Myocyte (in vitro differentiated cells): Measurements from ENCODE around the gene ORMDL2. TPM values are rescaled to one million over a fixed set of nuclear protein-coding genes. Genes with fewer than 3 reads are reported as not detected.

Source experiments
- DNase-seq: peaks from one replicate; pipeline ENCODE4 v3.0.0-alpha.2; 2012; ENCODE audit warnings: low read depth
- polyA plus RNA-seq: library from polyadenylated mRNA; unstranded; fragments of >200 nt; gene quantifications from one replicate; pipeline ENCODE4 v1.2.1, GENCODE V29; 2012; ENCODE audit warnings: missing spikeins
- total RNA-seq: library from RNA; depleted of rRNA; stranded (reverse); fragments of >200 nt; gene quantifications from 2 replicates; pipeline ENCODE4 v1.2.3, GENCODE V29; 2014

ORMDL2 gene, protein sequence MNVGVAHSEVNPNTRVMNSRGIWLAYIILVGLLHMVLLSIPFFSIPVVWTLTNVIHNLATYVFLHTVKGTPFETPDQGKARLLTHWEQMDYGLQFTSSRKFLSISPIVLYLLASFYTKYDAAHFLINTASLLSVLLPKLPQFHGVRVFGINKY
- total RNA-seq: 8.8 and 12.5 TPM in 2 replicates
- polyA plus RNA-seq: 38.7 TPM

DNA sequence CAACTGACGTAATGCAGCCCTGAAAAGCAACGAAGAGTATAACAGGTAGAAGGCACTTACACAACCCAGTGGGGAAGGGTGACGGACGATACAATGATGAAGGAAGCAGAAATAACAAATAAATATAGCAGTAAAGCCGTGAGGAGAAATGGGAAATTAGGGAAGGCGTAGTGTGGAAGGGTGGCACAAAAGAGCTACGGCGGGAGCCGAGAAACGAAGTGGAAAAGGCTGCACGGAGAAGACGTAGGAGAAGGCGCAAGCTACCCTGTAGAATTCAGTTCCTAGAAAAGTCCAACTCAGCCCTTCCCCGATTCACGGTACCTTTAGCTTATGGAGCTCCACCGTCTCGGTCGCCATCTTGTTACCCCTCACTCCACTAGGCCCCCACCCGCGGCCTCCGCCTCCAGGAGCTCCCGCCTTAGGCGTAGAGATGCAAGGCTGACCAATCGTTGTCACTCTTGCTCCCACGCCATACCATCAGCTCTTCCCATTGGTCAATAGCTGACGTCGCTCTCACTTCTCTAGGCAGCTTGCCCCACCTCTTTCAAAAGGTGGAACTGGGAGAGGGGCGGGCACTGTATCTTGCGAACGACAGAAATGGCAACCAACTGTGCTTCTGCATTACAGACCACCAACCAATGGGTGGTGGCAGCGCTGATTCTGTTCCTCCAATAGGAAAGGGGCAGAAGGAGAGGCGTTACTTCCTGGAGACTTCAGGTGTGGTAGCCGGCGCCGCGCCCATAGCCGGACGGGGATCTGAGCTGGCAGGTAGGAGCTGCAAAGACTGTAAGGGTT is at the start of gene ORMDL2, which contains the start of gene SARNP:
ORMDL2 (plus strand) TSS at position 697 of the 795 bp plus-strand sequence. CDS start 959 bp downstream, outside the sequence.
SARNP (minus strand) TSS at position 380 of the 795 bp plus-strand sequence; CDS start at position 357, 23 bp downstream.
- DNase-seq: peak; percentile 100

DNA sequence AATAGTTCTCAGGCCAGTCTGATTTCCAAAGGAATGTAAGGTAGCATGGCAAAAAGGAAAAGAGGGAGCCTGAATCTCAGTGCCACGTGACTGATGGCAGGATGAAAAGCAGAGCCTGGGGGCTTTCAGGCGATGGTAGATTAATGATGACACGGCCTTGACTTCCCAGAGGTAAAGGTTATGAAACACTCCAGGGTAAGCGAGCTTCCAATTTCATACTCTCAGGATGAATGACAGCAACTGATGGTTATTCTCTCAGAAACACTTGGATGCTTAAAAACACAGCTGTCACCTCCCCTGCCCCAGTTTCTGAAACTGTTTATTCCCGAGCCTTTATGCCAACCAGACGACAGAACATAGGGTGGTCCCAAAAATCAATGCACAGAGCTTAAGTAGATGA is 46.1 kb upstream of the ORMDL2 start:
- peak; percentile 75 for DNase-seq

GRCh38 chr12:55777856-55778255 is 40.0 kb upstream of the ORMDL2 start:
- no peak for DNase-seq

DNA sequence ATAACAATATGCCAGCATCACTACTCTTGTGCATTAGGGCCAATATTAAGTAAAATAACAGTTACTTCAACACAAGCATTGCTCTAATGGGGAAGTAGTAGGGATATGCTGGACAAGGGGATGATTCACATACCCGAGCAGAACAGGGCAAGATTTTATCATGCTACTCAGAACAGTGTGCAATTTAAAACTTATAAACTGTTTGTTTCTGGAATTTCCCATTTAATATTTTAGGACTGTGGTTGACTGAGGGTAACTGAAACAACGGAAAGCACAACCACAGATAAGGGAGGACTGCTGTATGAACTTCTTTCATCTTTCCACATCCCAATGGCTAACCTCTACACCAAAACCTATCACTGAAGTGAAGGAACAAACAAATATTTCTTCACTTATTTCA is 37.2 kb upstream of the ORMDL2 start:
- DNase-seq: no peak

DNA sequence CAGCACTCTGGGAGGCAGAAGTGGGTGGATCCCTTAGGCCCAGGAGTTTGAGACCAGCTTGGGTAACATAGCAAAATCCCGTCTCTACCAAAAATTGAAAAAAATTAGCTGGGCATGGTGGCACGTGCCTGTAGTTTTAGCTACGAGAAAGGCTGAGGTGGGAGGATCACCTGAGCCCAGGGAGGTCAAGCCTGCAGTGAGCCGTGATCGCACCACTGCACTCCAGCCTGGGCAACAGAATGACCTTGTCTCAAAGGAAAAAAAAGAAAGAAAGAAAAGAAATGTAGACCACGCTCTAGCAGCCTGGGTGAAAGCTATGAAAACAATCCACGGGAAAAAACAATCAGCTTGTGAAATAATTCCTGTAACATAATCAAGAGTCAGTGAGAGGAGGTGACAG is 29.3 kb upstream of the ORMDL2 start:
- DNase-seq: no peak

GRCh38 chr12:55789171-55789570 is 28.7 kb upstream of the ORMDL2 start:
- no peak for DNase-seq

- no peak for DNase-seq
Observed at GRCh38 chr12:55789893-55790292, 27.9 kb upstream of the ORMDL2 start.

DNA sequence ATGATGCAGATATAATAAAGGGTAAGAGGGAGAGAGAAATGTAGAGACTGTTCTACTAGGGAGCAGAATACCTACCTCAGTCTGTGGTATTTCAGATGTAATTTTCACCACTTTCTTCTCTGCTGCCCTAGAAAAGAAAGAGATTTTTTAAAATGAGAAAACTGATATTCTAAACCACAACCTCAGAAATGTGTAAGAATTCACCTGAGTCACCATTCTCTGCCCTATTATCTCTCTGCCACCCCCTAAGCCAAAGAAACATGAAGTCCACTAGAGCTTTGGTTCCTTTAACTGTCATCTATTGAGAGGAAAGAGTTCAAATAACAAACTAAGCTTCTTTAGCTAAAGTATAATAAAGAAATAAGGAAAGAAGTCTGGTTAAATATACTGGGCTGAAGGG is 21.9 kb upstream of the ORMDL2 start:
- no peak for DNase-seq

GRCh38 chr12:55797068-55797467 is 20.8 kb upstream of the ORMDL2 start:
- DNase-seq: peak; percentile 53

DNA sequence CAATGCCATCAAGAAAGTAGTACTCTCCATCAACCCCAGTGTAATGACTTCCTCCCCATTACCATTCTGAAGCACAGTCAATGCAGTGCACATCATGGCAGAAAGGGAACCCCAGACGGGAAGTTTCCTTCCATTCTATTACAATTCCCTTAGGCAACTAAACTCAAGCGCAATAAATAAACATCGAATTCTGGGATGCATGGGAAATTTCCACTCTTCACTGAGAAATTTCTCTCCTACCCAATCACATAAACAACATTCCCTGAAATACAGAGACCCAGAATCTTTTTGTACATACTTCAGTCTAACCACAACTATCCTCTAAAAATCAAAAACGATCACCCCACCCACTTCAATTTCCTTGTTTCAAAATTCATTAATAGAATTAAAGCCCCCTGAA is 20.3 kb upstream of the ORMDL2 start:
- no peak for DNase-seq

GRCh38 chr12:55806982-55807381 is 10.9 kb upstream of the ORMDL2 start:
- DNase-seq: no peak

DNA sequence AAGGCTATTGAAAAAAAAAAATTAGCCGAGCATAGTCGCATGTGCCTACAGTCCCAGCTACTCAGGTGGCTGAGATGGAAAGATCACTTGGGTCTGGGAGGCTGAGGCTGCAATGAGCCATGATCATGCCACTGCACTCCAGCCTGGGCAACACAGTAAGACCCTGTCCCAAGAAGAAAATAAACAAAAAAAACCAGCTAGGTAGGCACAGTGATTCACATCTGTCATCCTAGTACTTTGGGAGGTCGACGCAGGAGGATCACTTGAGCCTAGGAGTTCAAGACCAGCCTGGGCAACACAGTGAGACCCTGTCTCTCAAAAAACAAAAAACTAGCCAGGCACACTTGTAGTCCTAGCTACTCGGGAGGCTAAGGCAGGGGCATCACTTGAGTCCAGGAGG is 8.6 kb upstream of the ORMDL2 start:
- no peak for DNase-seq

- no peak for DNase-seq
Observed at GRCh38 chr12:55812088-55812487, 5.8 kb upstream of the ORMDL2 start.

DNA sequence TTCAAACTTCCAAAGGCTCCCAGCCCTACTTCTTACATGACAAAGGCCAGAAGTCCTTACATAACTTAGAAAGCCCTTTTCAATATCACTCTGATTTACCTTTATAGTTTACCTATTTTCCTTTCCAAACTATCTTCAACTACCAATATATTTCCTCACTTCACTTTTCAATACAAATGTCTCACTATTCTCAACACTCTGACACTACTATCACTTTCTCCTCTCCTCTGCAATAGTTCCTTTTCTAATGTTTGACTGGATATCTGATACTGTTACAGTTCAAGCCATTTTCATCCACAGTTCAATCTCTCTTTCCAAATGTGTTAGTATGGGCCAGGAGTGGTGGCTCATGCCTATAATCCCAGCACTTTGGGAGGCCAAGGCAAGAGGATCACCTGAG is 3.6 kb upstream of the ORMDL2 start:
- no peak for DNase-seq

- no peak for DNase-seq
Observed at GRCh38 chr12:55815473-55815872, 2.4 kb upstream of the ORMDL2 start.

DNA sequence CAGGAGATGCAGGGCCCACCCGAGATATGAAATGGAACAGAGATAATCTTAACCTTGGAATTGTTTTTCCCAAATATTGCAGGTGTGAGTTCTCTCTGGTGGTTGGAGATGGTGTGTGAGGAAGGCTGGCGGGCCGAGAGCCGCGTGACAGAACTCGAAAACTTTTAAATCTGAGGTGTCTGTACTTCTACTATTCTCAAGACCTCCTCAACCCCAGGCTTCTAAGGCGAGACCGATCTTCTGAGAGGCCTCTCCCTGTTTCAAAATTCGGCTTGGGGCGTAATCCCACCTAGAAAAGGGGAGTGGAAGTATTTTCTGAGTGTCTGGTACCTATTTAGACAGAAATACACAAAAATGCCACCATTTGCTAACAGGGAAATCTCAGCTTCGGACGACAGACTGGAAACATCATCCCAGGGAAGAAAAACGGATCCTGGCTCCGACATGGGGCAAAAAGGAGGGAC is 928 bp upstream of the ORMDL2 start:
- peak; percentile 33 for DNase-seq

DNA sequence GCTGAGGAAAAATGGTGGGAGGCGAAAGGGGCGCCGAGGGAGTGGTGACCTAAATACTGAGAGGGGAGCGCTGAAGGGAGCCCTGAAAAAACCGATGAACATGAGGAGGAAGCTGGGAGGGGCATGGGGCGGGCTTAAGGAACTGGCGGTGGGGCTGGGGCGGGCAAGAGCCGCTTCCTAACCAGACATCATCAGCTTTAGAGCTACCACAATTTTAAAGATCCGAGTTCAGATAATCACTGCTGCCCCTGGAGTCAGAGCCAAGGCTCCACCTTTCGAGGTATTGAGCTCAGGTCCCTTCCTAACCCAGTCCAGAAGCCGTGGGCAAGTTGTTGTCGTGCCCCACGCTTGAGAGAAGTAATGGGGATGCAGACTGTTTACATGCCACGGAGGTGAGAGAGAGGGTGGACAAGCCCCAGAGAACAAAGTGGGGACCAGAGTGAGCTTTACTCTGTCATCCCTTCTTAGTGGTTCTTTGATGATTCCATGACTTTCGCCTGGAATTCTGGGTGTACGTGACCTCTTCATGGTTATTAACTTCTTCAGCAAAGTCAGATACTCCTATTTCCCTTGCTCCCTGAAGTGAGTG is 393 bp downstream of the ORMDL2 start:
- no peak for DNase-seq

GRCh38 chr12:55818886-55819285 is 1.0 kb downstream of the ORMDL2 start:
- DNase-seq: no peak

- DNase-seq: no peak
Observed at GRCh38 chr12:55820679-55821078, 2.8 kb downstream of the ORMDL2 start.

DNA sequence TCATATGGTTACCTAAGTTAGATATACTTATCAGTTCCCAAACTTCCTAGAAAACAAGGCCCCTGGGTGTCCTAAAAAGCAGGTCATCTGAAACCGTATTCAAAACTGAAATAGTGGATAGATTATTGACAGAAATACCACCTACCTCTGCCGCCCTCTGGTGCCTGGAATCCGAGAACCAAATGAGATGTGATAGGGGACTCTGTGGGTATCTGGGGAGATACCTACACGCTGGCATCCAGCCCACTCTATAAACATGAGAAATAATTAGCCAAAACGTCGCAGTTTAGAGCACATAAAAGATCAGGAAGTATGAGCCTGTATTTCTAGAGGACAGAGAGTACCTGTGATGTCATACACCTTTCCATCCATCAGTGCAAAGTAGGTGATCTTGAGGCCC is 4.4 kb downstream of the ORMDL2 start:
- DNase-seq: no peak

- DNase-seq: no peak
Observed at GRCh38 chr12:55823419-55823818, 5.6 kb downstream of the ORMDL2 start.

- no peak for DNase-seq
Observed at GRCh38 chr12:55824726-55825125, 6.9 kb downstream of the ORMDL2 start.
